Glutamatergic neuron (in vitro differentiated cells): ENCODE measurements around the gene EED. TPM values are rescaled to one million over a fixed set of nuclear protein-coding genes. Genes with fewer than 3 reads are reported as not detected.

Experiments used
- DNase-seq: peaks from one replicate; pipeline ENCODE4 v3.0.0; 2022
- H3K27ac Mint-ChIP-seq: one replicate; pipeline ENCODE4 v1.8.0; 2020; ENCODE audit warnings: mild to moderate bottlenecking, mixed read lengths, inconsistent platforms; ENCODE audit not compliant: unreplicated experiment
- H3K27me3 Mint-ChIP-seq: one replicate; pipeline ENCODE4 v1.8.0; 2020; ENCODE audit warnings: mild to moderate bottlenecking, moderate library complexity, mixed read lengths, inconsistent platforms; ENCODE audit not compliant: unreplicated experiment
- H3K36me3 Mint-ChIP-seq: one replicate; pipeline ENCODE4 v1.8.0; 2020; ENCODE audit warnings: mild to moderate bottlenecking, mixed read lengths, inconsistent platforms; ENCODE audit not compliant: unreplicated experiment
- H3K4me1 Mint-ChIP-seq: one replicate; pipeline ENCODE4 v1.8.0; 2020; ENCODE audit warnings: mild to moderate bottlenecking, low read depth, mixed read lengths, inconsistent platforms; ENCODE audit not compliant: unreplicated experiment
- H3K4me3 Mint-ChIP-seq: one replicate; pipeline ENCODE4 v1.8.0; 2020; ENCODE audit warnings: mild to moderate bottlenecking, mixed read lengths, inconsistent platforms; ENCODE audit not compliant: unreplicated experiment
- H3K9me3 Mint-ChIP-seq: one replicate; pipeline ENCODE4 v1.8.0; 2020; ENCODE audit warnings: mild to moderate bottlenecking, moderate library complexity, mixed read lengths, inconsistent platforms; ENCODE audit not compliant: unreplicated experiment
- CTCF ChIP-seq: fragments of 200-600 bp; sonication (generic); IDR thresholded peaks from one replicate; pipeline ENCODE4 v1.5.0; 2021; ENCODE audit not compliant: partially characterized antibody, unreplicated experiment
- total RNA-seq: library from RNA; stranded (reverse); fragmentation: NEBNext Ultra II Directional; extraction: Animal tissue kit (Norgen Biotek cat#: 25700); gene quantifications from one replicate; pipeline ENCODE4 v1.2.1, GENCODE V29; 2021; ENCODE audit not compliant: unreplicated experiment

EED gene
- total RNA-seq, 1 donor from 2014 or later, result 17.9 TPM

- Mint-ChIP-seq H3K4me3 (no peak overlapping the region), H3K9me3 (no peaks in the 10 kb centered on the region), H3K27me3 (no peaks in the 10 kb centered on the region), H3K36me3 (no peaks in the 10 kb centered on the region), H3K27ac (no peak overlapping the region), H3K4me1 (no peaks in the 10 kb centered on the region)
- no peak for TF ChIP-seq CTCF
- DNase-seq, result no peak
Observed at GRCh38 chr11:86204356-86204755, 40.2 kb upstream of the EED start.

- no peak for TF ChIP-seq CTCF
- no peak for DNase-seq
- Mint-ChIP-seq H3K4me3 (no peak overlapping the region), H3K27ac (no peak overlapping the region), H3K36me3 (no peaks in the 10 kb centered on the region), H3K9me3 (no peaks in the 10 kb centered on the region), H3K4me1 (no peaks in the 10 kb centered on the region), H3K27me3 (no peaks in the 10 kb centered on the region)
Observed at GRCh38 chr11:86205421-86206336, 38.9 kb upstream of the EED start.

GRCh38 chr11:86206337-86206695, 38.2 kb upstream of the EED start:
- Mint-ChIP-seq H3K4me1 (no peaks in the 10 kb centered on the region), H3K27me3 (no peaks in the 10 kb centered on the region), H3K4me3 (no peak overlapping the region), H3K27ac (no peak overlapping the region), H3K36me3 (no peaks in the 10 kb centered on the region), H3K9me3 (no peaks in the 10 kb centered on the region)
- TF ChIP-seq CTCF, result no peak
- no peak for DNase-seq

- Mint-ChIP-seq H3K4me1 (no peaks in the 10 kb centered on the region), H3K4me3 (no peak overlapping the region), H3K27ac (no peak overlapping the region), H3K36me3 (no peaks in the 10 kb centered on the region), H3K9me3 (no peaks in the 10 kb centered on the region), H3K27me3 (no peaks in the 10 kb centered on the region)
- no peak for DNase-seq
- TF ChIP-seq CTCF, result no peak
Observed at GRCh38 chr11:86207413-86207812, 37.1 kb upstream of the EED start.

GRCh38 chr11:86208572-86208971, 36.0 kb upstream of the EED start:
- Mint-ChIP-seq H3K9me3 (no peaks in the 10 kb centered on the region), H3K4me1 (no peaks in the 10 kb centered on the region), H3K4me3 (no peak overlapping the region), H3K36me3 (no peaks in the 10 kb centered on the region), H3K27ac (no peak overlapping the region), H3K27me3 (no peaks in the 10 kb centered on the region)
- no peak for DNase-seq
- no peak for TF ChIP-seq CTCF
